Stimulated activated naive CD4-positive, alpha-beta T cell treated with Interleukin-2 at 50 U/mL for 16 hours (primary cell): ENCODE results near the gene SYDE1.
"Not testable (repeated sequence)": the region's sequence is repeated elsewhere in the genome, so short reads cannot be mapped to it uniquely, and the experiment has no call there.

ENCODE experiments used
- DNase-seq: peaks from one replicate; lab custom pipeline; 2025; lab: John Stamatoyannopoulos, UW

Gene SYDE1

GRCh38 chr19:15107061-15108010, at the start of gene SYDE1:
Gene SYDE1 (plus strand): TSS chr19:15107401. CDS start chr19:15107434, 33 bp downstream.
- no peak for DNase-seq

- no peak for DNase-seq
Observed at GRCh38 chr19:15062036-15062435, 45.2 kb upstream of the SYDE1 start.

- not testable (repeated sequence) for DNase-seq
Observed at GRCh38 chr19:15070386-15070785, 36.8 kb upstream of the SYDE1 start.

- DNase-seq: no peak
Observed at GRCh38 chr19:15072930-15073647, 34.1 kb upstream of the SYDE1 start.

- DNase-seq: no peak
Observed at GRCh38 chr19:15074371-15074770, 32.8 kb upstream of the SYDE1 start.

GRCh38 chr19:15075806-15076205, 31.4 kb upstream of the SYDE1 start:
- DNase-seq: no peak

- DNase-seq: not testable (repeated sequence)
Observed at GRCh38 chr19:15080002-15080401, 27.2 kb upstream of the SYDE1 start.

GRCh38 chr19:15081911-15082310, 25.3 kb upstream of the SYDE1 start, which contains the start of gene OR1I1:
Gene OR1I1 (plus strand): TSS chr19:15082211. CDS start chr19:15087066, 4,855 bp downstream.
- no peak for DNase-seq

- no peak for DNase-seq
Observed at GRCh38 chr19:15087182-15087581, 20.0 kb upstream of the SYDE1 start.

GRCh38 chr19:15091918-15092753, 15.1 kb upstream of the SYDE1 start:
- DNase-seq: peak; percentile 20

- no peak for DNase-seq
Observed at GRCh38 chr19:15093001-15093400, 14.2 kb upstream of the SYDE1 start.

GRCh38 chr19:15096223-15096622, 11.0 kb upstream of the SYDE1 start:
- DNase-seq: no peak

- not testable (repeated sequence) for DNase-seq
Observed at GRCh38 chr19:15097980-15098379, 9.2 kb upstream of the SYDE1 start.

GRCh38 chr19:15098460-15098859, 8.7 kb upstream of the SYDE1 start:
- DNase-seq: no peak

GRCh38 chr19:15099017-15099582, 8.1 kb upstream of the SYDE1 start:
- no peak for DNase-seq

- peak; percentile 29 for DNase-seq
Observed at GRCh38 chr19:15101479-15102082, 5.6 kb upstream of the SYDE1 start.

GRCh38 chr19:15104003-15104402, 3.2 kb upstream of the SYDE1 start:
- DNase-seq: no peak

- no peak for DNase-seq
Observed at GRCh38 chr19:15104411-15104810, 2.8 kb upstream of the SYDE1 start.

GRCh38 chr19:15105044-15105443, 2.2 kb upstream of the SYDE1 start:
- DNase-seq: no peak

GRCh38 chr19:15108145-15108844, 1.1 kb downstream of the SYDE1 start:
- no peak for DNase-seq
